HuH-7.5 (cell line): ENCODE measurements around the gene SRM.
"Not testable (repeated sequence)": the region's sequence is repeated elsewhere in the genome, so short reads cannot be mapped to it uniquely, and the experiment has no call there.

Experiments
- DNase-seq: peaks from one replicate; pipeline ENCODE4 v3.0.0; 2011; ENCODE audit warnings: low spot score

SRM gene

DNA sequence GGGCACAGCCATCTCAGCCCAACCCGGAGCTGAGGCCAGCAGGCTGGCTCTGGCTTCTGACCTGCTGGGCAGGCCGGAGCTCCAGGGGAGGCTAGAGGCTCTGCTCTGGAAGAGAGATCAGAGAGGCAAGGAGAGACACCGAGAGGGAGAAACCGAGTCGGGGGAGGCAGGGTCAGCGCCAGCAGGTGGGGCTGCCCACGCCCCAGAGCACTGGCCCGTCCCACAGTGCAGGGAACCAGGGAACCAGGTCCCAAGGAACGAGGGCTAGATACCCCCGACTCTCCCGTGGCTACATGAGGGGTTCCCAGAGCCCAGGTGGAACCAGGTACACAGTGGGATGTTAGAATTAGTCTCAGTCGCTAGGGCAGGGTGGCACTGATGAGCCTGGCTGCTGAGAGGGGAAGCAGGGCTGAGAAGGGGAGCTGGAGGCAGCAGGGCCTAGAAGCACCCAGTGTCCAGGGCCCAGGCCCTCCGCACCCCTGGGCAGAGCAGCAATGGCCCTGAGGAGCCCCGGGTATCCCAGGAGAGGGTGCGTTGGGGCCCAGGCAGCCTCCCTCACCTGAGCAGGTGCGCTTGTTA, 14.9 kb downstream of the SRM start:
- DNase-seq: no peak

DNA sequence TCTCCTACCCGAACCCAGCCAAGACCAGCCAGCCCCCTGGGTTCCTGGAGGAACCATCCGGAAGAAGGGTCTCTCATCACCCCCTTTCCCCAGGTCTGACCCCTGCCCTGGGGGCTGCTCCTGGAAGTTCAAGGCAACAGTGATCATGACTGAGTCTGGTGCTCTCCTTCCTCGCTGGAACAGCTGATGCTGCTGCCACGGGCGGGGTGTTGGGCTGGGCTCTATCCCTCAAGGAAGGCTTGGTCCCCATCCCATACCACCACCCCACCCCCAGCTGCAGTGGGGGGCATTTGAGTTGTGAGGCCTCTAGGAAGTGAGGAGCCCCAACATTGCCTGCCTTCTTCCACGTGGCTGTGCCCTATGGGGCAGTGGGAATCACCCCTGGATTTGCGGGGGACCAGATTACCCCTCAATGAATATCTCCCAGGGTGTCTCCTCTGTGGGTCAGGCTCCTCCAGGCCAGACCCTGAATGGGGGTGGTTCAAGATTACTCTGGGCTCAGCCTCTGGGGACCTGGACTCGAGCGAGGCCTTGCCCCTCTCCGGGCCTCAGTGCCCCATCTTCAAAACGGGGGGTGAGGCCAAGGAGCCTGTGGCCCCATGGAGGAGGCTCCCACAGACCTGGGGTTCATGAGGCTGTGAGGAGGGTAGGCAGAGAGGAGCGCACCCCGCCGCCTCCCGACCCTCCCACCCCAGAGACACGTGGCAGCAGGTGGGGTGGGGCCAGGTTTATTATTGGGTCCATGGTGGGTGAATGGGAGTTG, 15.6 kb downstream of the SRM start:
- DNase-seq: no peak

DNA sequence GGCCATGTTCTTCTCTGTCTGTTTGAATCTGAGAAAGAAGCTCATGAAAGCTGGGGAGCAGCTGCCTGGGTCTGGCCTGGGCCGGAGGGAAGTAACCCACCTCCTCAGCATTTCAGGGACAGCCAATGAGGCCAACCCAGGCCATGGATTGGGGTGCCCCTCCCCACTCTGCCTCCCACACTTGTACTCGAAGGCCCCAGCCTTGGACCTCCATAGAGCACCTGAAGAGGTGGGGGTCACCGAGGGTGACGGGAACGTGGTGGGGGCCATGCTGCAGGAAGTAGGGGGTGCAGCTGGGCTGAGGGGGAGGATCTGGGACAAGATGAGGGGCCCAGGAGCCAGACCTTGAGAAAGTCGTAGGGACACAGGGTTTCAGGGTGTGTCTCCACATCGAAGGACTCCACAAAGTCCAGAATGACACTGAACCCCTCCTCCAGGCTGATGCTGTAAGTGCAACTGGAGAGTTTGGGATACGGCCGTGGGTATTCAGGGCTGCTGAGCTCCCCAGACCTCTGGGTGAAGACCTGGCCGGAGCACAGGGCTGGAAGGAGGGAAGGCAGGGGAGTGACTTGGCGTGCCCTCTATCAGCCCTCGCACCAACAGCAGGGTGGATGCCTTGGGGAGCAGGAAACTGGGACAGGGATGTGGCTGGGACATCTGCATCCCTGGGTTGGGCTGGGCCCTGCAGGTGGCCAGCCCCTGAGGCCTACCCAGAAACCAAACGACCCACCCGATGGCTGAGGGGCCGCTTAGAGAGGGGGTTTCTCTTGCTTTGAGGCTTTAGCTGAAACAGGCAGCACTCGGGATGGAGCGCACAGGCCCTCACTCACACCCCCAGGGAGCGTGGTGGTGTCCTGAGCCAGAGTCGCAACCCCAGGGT, 16.6 kb downstream of the SRM start:
- no peak for DNase-seq

DNA sequence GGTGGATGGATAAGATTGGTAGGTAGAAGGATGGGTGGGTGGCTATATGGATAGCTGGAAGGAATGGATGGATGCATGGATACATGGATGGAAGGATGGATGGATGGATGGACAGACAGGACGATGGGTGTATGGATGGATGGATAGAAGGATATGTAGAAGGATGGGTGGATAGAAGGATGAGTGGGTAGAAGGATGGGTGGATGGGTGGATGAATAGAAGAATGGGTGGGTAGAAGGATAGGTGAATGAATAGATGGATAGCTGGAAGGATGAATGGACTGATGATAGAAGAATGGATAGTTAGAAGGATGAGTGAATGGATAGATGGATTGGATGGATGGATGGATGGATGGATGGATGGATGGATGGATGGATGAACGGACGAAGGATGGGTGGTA, 17.8 kb downstream of the SRM start:
- no peak for DNase-seq

DNA sequence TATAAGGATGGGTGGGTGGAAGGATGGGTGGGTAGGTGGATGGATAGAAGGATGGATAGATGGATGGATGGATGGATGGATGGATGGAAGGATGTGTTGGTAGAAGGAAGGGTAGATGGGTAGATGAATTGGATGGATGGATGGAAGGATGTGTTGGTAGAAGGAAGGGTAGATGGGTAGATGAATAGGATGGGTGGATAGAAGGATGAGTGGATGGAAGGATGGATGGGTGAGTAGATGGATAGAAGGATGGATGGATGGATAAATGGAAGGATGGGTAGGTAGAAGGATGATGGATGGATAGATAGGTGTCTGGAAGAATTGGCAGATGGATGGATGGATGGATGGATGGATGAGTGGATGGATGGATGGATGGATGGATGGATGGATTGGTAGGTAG, 18.8 kb downstream of the SRM start:
- DNase-seq: no peak

DNA sequence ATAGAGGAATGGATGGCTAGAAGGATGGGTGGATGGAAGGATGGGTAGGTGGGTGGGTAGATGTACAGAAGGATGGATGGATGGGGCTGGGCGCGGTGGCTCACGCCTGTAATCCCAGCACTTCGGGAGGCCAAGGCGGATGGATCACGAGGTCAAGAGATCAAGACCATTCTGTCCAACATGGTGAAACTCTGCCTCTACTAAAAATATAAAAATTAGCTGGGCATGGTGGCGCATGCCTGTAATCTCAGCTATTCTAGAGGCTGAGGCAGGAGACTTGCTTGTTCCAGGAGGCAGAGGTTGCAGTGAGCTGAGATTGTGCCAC, 19.8 kb downstream of the SRM start:
- DNase-seq: not testable (repeated sequence)

DNA sequence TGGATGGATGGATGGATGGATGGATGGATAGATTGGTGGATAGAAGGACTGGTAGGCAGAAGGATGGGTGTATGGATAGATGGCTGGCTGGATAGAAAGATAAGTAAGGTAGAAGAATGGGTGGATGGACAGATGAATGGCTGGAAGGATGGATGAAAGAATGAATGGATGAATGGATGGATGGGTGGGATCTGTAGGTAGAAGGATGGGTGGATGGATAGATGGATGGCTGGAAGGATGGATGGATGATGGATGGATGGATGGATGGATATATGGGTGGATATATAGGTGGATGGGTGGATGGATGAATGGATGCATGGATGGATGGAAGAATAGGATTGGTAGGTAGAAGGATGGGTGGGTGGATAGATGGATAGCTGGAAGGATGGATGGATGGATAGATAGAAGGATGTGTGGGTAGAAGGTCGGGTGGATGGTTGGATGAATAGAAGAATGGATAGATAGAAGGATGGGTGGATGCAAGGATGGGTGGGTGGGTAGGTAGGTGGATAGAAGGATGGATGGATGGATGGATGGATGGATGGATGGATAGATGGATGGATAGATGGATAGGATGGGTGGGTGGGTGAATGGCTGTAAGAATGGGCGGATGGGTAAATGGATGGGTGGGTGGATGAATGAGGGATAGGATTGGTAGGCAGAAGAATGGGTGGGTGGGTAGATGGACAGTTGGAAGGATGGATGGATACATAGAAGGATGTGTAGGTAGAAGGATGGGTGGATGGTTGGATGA, 20.3 kb downstream of the SRM start:
- DNase-seq: no peak

DNA sequence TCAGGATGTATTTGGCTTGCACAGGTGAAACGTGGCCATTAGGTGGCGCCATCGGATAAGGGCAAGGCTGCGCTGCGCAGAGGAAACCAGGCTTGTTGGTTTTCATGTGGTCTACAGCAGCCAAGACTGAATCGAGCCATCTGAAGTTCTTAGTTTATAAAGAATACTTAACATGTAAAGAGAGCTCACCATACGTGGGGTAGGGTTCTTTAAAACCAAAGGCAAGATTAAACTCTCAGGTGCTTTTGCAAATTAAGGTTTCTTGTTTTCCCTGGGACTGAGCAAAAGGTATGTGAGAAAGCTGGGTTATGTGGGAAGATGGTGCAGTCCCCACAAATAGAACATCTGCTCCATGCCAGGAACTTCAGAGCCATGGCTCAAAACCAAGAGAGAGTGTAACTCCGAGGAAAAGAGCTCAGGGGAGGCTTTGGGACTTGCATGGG, 22.1 kb downstream of the SRM start:
- DNase-seq: peak; percentile 70

DNA sequence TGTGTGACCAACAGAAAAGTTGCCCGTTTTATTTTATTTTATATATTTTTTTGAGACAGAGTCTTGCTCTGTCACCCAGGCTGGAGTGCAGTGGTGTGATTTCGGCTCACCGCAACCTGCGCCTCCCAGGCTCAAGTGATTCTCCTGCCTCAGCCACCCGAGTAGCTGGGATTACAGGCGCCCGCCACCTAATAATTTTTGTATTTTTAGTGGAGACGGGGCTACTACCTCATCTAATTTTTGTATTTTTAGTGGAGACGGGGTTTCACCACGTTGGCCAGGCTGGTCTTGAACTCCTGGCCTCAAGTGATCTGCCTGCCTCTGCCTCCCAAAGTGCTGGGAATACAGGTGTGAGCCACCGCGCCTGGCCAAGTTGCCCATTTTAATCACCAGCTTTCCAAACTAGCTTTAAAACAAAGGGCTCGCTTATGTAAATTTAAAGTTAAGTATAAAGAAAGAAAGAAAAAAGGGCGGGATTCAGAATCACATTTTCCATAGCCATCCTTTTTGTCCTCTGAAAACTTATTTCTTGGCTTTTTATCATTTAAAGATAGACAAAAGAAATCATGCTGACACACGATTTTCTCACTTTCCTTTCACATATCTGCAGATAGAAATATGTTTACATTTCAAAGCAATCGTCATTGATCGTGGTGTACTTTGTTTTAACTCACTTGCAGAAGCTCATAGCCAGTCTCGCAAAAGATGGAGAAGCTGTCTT, 22.6 kb downstream of the SRM start:
- DNase-seq: not testable (repeated sequence)

DNA sequence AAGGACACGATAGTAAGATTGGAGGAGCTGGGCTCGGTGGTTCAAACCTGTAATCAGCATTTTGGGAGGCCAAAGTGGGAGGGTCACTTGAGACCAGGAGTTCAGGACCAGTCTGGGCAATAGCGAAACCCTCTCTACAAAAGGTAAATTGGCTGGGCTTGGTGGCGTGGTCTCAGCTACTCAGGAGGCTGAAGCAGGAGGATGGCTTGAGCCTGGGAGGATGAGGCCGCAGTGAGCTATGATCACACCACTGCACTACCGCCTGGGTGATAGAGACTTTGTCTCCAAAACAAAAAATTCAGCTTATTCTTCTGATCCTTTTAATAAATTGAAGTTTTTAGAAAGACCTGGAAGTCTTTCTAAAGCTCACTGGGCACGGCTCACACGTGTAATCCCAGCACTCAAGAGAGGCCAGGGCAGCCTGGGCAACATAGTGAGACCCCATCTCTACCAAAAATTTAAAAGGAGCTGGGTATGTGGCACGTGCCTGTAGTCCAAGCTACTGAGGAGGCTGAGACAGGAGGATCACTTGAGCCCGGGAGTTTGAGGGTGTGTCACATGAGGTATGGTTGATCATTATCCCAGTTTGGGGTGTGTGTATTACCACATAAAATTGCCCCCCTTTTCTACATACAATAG, 28.1 kb downstream of the SRM start:
- DNase-seq: no peak

DNA sequence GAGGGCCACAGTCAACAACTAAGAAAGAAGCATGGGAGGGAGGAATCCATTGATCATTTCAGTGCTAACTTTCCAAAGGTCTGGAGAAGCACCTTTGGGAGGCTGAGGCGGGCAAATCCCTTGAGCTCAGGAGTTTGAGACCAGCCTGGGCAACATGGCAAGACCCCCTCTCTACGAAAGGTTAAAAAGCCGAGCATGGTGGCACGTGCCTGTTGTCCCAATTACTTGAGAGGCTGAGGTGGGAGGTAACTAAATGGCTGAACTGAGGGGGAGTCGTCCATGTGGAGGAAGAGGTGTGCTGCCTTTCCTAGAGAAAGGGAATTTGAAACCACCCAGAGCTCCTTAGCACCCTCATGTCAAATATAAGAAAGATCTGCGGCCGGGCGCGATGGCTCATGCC, 29.0 kb downstream of the SRM start:
- no peak for DNase-seq

DNA sequence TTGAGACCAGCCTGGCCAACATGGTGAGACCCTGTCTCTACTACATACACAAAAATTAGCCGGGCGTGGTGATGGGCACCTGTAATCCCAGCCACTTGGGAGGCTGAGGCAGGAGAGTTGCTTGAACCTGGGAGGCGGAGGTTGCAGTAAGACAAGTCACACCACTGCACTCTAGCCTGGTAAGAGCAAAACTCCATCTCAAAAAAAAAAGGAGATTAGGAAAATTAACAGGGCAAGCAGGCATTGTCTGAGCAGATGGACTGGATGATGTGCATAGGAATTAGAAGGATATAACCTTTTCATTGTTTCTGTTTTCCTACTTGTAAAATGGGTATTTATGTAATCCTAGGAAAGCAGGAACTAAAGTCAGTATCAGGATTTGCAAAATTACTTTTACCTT, 31.8 kb downstream of the SRM start:
- DNase-seq: no peak

DNA sequence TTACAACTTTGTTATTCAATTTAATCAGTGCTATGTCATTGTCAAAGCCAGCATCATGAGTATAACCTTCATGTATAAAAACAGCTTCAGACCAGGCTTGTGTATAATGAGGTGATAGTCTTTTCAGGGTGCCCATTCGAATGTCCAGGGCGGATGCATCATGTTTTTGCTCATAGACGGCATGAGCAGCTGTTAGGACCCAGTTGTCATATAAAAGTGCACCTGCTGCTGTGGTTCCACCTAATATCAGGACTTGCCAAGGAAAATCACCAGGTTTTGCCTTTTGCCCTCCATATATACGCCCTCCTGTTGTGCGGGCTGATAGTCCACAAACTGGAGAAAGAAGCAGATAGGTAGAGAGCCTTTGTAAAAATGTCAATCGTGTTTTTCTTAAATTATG, 32.5 kb downstream of the SRM start:
- DNase-seq: no peak

DNA sequence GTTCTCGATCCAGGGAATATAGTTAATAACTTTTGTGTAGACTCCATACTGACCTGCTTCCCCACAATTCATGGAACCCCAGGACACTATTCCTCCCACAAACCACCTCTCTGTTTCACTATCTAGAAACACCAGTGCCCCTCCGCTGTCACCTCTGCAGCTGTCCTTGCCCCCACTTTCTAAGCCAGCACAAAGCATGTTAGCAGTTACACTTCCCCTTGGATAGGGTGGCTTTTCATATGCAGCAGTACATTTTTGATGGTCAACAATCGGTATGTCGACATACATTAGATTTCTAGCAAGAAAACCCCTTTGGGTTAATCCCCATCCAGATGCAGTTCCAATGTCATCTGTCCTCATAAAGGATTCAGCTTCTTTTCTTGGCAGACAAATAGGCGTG, 32.9 kb downstream of the SRM start:
- no peak for DNase-seq

DNA sequence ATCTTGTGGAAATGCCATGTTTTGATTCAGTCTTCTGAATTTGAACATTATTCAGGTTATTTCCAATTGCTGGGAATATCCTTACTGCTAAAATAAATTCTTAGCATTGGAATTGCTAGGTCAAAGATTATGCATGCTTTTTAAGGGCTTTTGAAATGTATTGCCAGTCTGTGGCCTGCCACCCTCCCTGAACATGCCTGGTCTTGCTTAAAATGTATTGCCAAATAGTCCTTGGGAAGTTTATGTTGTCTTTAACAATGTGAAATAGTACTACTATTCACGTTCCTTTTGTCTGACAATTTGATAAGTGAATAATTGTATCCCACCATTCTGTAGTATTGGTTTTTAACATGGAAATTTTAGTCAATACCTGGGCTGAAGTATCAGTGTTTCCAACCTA, 33.8 kb downstream of the SRM start:
- DNase-seq: no peak

DNA sequence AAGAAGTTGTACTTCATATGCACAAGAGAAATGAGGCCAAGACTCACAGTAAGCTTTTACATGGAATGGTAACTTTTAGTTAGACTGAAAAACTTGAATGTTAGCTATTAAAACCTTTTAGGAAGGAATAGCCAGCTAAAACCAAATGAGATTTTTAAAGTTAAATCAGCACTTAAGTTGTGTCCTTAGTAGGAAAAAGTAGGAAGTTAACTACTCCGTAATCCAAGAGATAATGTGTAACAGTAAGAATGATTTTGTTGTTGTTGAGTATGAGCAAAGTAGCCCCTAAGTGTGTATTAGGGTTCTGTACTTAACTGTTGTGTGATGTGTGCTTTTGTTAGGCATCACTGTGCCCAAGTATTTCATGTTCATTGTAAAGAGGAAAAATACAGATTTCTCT, 34.2 kb downstream of the SRM start:
- no peak for DNase-seq

DNA sequence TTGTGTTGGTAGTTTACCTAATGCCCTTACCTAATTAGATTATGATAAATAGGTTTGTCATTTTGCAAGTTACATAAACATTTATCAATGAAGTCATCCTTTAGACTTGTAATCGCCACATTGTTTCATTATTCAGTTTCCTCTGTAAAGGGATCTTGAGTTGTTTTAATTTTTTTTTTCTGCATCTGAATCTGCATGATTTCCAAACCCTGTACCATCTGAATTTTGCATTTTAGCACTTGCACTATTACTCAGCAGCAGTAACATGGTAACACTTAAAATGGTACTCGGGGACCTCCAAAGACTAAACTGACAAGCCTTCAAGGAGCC, 35.0 kb downstream of the SRM start:
- no peak for DNase-seq

DNA sequence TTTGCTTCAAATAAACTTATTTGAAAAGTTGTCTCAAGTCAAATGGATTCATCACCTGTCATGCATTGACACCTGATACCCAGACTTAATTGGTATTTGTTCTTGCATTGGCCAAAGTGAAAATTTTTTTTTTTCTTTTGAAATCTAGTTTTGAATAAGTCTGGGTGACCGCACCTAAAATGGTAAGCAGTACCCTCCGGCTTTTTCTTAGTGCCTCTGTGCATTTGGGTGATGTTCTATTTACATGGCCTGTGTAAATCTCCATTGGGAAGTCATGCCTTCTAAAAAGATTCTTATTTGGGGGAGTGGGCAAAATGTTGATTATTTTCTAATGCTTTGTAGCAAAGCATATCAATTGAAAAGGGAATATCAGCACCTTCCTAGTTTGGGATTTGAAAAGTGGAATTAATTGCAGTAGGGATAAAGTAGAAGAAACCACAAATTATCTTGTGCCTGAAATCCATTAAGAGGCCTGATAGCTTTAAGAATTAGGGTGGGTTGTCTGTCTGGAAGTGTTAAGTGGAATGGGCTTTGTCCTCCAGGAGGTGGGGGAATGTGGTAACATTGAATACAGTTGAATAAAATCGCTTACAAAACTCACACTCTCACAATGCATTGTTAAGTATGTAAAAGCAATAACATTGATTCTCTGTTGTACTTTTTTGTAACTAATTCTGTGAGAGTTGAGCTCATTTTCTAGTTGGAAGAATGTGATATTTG, 35.5 kb downstream of the SRM start:
- no peak for DNase-seq

DNA sequence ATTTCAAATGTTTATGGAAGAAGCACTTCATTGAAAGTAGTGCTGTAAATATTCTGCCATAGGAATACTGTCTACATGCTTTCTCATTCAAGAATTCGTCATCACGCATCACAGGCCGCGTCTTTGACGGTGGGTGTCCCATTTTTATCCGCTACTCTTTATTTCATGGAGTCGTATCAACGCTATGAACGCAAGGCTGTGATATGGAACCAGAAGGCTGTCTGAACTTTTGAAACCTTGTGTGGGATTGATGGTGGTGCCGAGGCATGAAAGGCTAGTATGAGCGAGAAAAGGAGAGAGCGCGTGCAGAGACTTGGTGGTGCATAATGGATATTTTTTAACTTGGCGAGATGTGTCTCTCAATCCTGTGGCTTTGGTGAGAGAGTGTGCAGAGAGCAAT, 36.6 kb downstream of the SRM start:
- no peak for DNase-seq

DNA sequence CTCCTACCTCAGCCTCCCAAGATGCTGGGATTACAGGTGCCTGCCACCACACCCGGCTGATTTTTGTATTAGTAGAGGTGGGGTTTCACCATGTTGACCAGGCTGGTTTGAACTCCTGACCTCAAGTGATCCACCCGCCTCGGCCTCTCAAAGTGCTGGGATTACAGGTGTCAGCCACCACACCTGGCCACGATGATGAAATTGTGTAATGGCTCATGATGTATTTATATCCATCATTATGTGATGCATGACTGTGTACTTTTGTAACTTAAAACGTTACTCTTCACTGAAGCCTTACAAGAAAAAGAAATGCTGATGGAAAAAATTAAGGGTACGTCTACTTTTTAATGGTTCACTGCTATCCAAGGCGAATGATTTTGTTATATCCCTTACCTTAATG, 39.8 kb downstream of the SRM start:
- DNase-seq: no peak

DNA sequence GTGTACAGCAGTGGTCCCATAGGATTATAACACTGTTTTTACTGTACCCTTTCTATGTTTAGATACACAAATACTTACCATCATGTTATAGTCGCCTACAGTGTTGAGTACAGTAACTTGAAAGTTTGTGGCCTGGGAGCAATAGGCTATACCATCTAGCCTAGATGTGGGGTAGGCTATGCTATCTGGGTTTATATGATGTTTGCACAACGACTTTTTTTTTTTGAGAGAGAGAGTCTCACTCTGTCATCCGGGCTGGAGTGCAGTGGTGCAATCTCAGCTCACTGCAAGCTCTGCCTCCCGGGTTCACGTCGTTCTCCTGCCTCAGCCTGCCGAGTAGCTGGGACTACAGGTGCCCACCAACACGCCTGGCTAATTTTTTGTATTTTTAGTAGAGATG, 40.5 kb downstream of the SRM start:
- DNase-seq: not testable (repeated sequence)
